Adrenal gland (tissue), 12 donors: ENCODE results near the gene CORO2B. TPM values are rescaled to one million over a fixed set of nuclear protein-coding genes. Genes with fewer than 3 reads are reported as not detected.

ENCODE experiments used
- DNase-seq, 7 donors: peaks; one replicate each; pipeline ENCODE4 v3.0.0-alpha.2; 2019 to 2020
- H3K27ac ChIP-seq, 5 donors: fragments of 200-600 bp; sonication (generic) in 4 of 5; 1 replicate in 3 of 5; 2 replicates in 2 of 5; pipeline versions ENCODE4 v1.5.1 to v1.8.0; 2016 to 2020; ENCODE audit warnings: mild to moderate bottlenecking in 1 of 5
- H3K27me3 ChIP-seq: fragments of 200-600 bp; 2 replicates; pipeline ENCODE4 v1.8.0; 2021
- H3K36me3 ChIP-seq, 2 donors: fragments of 200-600 bp; replicated peaks in 1 of 2; 1 replicate in 1 of 2; 2 replicates in 1 of 2; pipeline versions ENCODE4 v1.5.1 to v1.8.0; 2018 to 2022
- H3K4me1 ChIP-seq, 2 donors: fragments of 200-600 bp; replicated peaks in 1 of 2; 1 replicate in 1 of 2; 2 replicates in 1 of 2; pipeline versions ENCODE4 v1.5.1 to v1.8.0; 2018 to 2021
- H3K4me3 ChIP-seq, 4 donors: fragments of 200-600 bp; sonication (generic) in 3 of 4; one replicate each; pipeline ENCODE4 v1.5.1; 2016 to 2018
- H3K9me3 ChIP-seq, 3 donors: fragments of 200-600 bp; sonication (generic) in 1 of 3; replicated peaks in 1 of 3; 1 replicate in 2 of 3; 2 replicates in 1 of 3; pipeline versions ENCODE4 v1.5.1 to v1.8.0; 2016 to 2021
- CTCF ChIP-seq, 6 experiments: fragments of 450-650 bp in 4 of 6; fragments of 200-600 bp in 2 of 6; sonication (generic) in 1 of 6; IDR thresholded peaks; 1 replicate in 5 of 6; 2 replicates in 1 of 6; pipeline versions ENCODE4 v1.5.1 to v1.8.0; 2016 to 2021; ENCODE audit warnings: antibody characterized with exemption in 6 of 6, mild to moderate bottlenecking in 2 of 6, moderate library complexity in 1 of 6
- POLR2A ChIP-seq, 2 donors: fragments of 450-650 bp; IDR thresholded peaks; one replicate each; pipeline ENCODE4 v1.6.1; 2017; ENCODE audit warnings: antibody characterized with exemption in 2 of 2, mild to moderate bottlenecking in 2 of 2, moderate library complexity in 1 of 2
- WGBS, 4 donors: extraction: QIAGEN DNeasy Blood & Tissue Kit in 2 of 4; methylation state at CpG; one replicate each; pipeline versions ENCODE4 v1.1.5 to v1.1.7; 2013 to 2017; 5-methylcytosine and 5-hydroxymethylcytosine counted together
- intact Hi-C, 2 donors: fragments of 100-400 bp; cut with DNase I; formaldehyde crosslinking; loops; one replicate each; pipeline versions ENCODE4 v1.14.1 to v1.15.0; 2022 to 2023
- polyA plus RNA-seq, 3 donors: library from polyadenylated mRNA; stranded (reverse); fragments of 200-250 nt in 2 of 3; fragments of 350-450 nt in 1 of 3; fragmentation: Illumina TruSeq in 1 of 3; extraction: RNeasy Lipid Tissue Mini Kit (QIAGEN cat#74804) in 1 of 3; gene quantifications; one replicate each; pipeline ENCODE4 v1.2.3, GENCODE V29; 2013 to 2014
- total RNA-seq, 9 donors: library from RNA; depleted of rRNA in 4 of 9; stranded (reverse); fragments of >200 nt in 4 of 9; fragments of 120-200 nt in 1 of 9; fragmentation: NEBNext Ultra II Directional in 1 of 9; extraction: Animal tissue kit (Norgen Biotek cat#: 25700) in 1 of 9; gene quantifications; one replicate each; pipeline versions ENCODE4 v1.1.0 to v1.2.4, GENCODE V29; 2013 to 2023
- donor health status: healthy with polysubstance abuse.
- donor health status: Bipolar disorder and iron deficiency.
- donor health status: DM: yes; HTN: yes; CAD: no.
- donor health status: DM: no; HTN: no; CAD: no.
- donor health status: DM: no; HTN: no; CAD: no.
- donor health status: DM: yes; HTN: yes; CAD: no.

The CORO2B gene
- total and polyA plus RNA-seq, 12 donors = 2.8 to 8.4 (median 4.3) TPM

- H3K4me3 ChIP-seq = no peak overlapping the region
- H3K27me3 ChIP-seq = no peaks in the 10 kb centered on the region
- no peaks in the 10 kb centered on the region for H3K9me3 ChIP-seq
- peaks cover 0 to 32% of the 10 kb centered on the region in 2 donors for H3K4me1 ChIP-seq
- intact Hi-C loops = no loop called here
- peak; percentile 30 to 78 (median 50) for DNase-seq
- WGBS, 4 donors = 37 to 43% (median 41%) methylated on average over 6 to 7 of the region's 7 CpGs
- no peaks in the 10 kb centered on the region for H3K36me3 ChIP-seq
- peak overlapping the region in 2 of 5 donors; percentile 47 to 82 for H3K27ac ChIP-seq
- TF ChIP-seq CTCF (IDR thresholded peaks at IDR 0.05) (no peak), POLR2A (IDR thresholded peaks at IDR 0.05) (no peak)
Observed at GRCh38 chr15:68599560-68600071, 20.8 kb downstream of the CORO2B start.

GRCh38 chr15:68601206-68602197 is 22.7 kb downstream of the CORO2B start:
- Histone ChIP-seq H3K27ac (peak overlapping the region in 2 of 5 donors; percentile 21 to 82), H3K27me3 (no peaks in the 10 kb centered on the region), H3K4me3 (no peak overlapping the region), H3K9me3 (no peaks in the 10 kb centered on the region), H3K36me3 (no peaks in the 10 kb centered on the region), H3K4me1 (peaks cover 0 to 32% of the 10 kb centered on the region in 2 donors)
- 79 to 85% (median 84%) methylated on average over 21 to 23 of the region's 23 CpGs for WGBS, 4 donors
- TF ChIP-seq POLR2A (IDR thresholded peaks at IDR 0.05) (no peak), CTCF (IDR thresholded peaks at IDR 0.05) (no peak)
- intact Hi-C loops = no loop called here
- DNase-seq = peak in 2 of 7 donors; percentile 39 to 49

- intact Hi-C loops = no loop called here
- H3K4me3 ChIP-seq = no peak overlapping the region
- peak overlapping the region in 1 of 5 donors; percentile 55 for H3K27ac ChIP-seq
- DNase-seq = no peak
- H3K4me1 ChIP-seq = peaks cover 0 to 32% of the 10 kb centered on the region in 2 donors
- TF ChIP-seq CTCF (IDR thresholded peaks at IDR 0.05) (no peak), POLR2A (IDR thresholded peaks at IDR 0.05) (no peak)
- no peaks in the 10 kb centered on the region for H3K36me3 ChIP-seq
- 72 to 78% (median 74%) methylated on average over 11 of the region's 11 CpGs for WGBS, 4 donors
- no peaks in the 10 kb centered on the region for H3K27me3 ChIP-seq
- H3K9me3 ChIP-seq = no peaks in the 10 kb centered on the region
Observed at GRCh38 chr15:68602459-68603215, 23.8 kb downstream of the CORO2B start.

- DNase-seq = no peak
- intact Hi-C loops = no loop called here
Observed at GRCh38 chr15:68603216-68603595, 24.4 kb downstream of the CORO2B start.

More at GRCh38 chr15:68603216-68603595, 24.4 kb downstream of the CORO2B start:
- 83 to 92% (median 84%) methylated on average over 5 of the region's 5 CpGs for WGBS, 4 donors
- Histone ChIP-seq H3K4me3 (no peak overlapping the region), H3K4me1 (peaks cover 0 to 27% of the 10 kb centered on the region in 2 donors), H3K27ac (no peak overlapping the region), H3K9me3 (no peaks in the 10 kb centered on the region), H3K27me3 (no peaks in the 10 kb centered on the region), H3K36me3 (no peaks in the 10 kb centered on the region)
- no peak for TF ChIP-seq POLR2A (IDR thresholded peaks at IDR 0.05)
- TF ChIP-seq CTCF (IDR thresholded peaks at IDR 0.05) = no peak
